ENCODE results near the gene ZFR. TPM values are rescaled to one million over a fixed set of nuclear protein-coding genes. Genes with fewer than 3 reads are reported as not detected.

The ZFR gene
- total and polyA plus RNA-seq, 4 donors, result 17.5 to 44.5 (median 30.8) TPM

DNA sequence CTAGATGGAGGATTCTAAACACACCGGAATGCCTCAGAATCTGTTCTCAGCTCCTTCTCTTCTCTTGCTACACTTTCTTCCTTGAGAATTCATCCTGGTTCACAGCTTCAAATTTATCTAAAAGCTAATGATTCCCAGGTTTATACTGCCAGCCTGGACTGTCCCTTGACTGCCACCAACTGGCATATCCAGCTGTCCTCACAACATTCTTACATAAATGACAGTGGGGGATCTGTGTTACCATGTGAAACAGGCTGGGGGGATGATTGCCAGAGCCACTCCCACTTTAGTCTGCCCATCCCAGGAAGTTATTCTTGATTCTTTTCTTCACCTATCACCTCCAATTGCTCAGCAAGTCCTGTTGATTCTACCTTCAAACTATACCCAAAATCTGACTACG, 27.2 kb upstream of the ZFR start:
- WGBS, result 91% methylated on average over 2 of the region's 2 CpGs
- H3K9ac ChIP-seq (ENCODE audit: low read depth in 1 of 2, low read length in 2 of 2), result no peak overlapping the region
- no peaks in the 10 kb centered on the region for H3K36me3 ChIP-seq (ENCODE audit: control insufficient read depth in 4 of 4, insufficient read depth in 3 of 4, low read depth in 1 of 4, low read length in 3 of 4)
- no peaks in the 10 kb centered on the region for H3K9me3 ChIP-seq (ENCODE audit: control insufficient read depth in 4 of 4, low read length in 3 of 4)
- TF ChIP-seq, protein P1, sequence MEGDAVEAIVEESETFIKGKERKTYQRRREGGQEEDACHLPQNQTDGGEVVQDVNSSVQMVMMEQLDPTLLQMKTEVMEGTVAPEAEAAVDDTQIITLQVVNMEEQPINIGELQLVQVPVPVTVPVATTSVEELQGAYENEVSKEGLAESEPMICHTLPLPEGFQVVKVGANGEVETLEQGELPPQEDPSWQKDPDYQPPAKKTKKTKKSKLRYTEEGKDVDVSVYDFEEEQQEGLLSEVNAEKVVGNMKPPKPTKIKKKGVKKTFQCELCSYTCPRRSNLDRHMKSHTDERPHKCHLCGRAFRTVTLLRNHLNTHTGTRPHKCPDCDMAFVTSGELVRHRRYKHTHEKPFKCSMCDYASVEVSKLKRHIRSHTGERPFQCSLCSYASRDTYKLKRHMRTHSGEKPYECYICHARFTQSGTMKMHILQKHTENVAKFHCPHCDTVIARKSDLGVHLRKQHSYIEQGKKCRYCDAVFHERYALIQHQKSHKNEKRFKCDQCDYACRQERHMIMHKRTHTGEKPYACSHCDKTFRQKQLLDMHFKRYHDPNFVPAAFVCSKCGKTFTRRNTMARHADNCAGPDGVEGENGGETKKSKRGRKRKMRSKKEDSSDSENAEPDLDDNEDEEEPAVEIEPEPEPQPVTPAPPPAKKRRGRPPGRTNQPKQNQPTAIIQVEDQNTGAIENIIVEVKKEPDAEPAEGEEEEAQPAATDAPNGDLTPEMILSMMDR (IDR thresholded peaks at IDR 0.05; ENCODE audit: low read depth, low read length, missing input control), result peak; percentile 10
- no peak for TF ChIP-seq GABPA (IDR thresholded peaks at IDR 0.05 in 1 of 2, conservative IDR thresholded peaks at IDR 0.05 in 1 of 2)
- peak; percentile 74 to 76 for TF ChIP-seq RAD21 (IDR thresholded peaks at IDR 0.05)
- H3K4me3 ChIP-seq (ENCODE audit: low read depth in 1 of 3, low read length in 3 of 3), result no peak overlapping the region
- H3K27me3 ChIP-seq (ENCODE audit: control insufficient read depth in 4 of 4, insufficient read depth in 4 of 4, low read length in 3 of 4), result no peaks in the 10 kb centered on the region
- no peak overlapping the region for H3K27ac ChIP-seq (ENCODE audit: low read depth in 1 of 2, low read length in 2 of 2)
- no peak for DNase-seq (ENCODE audit: low spot score)
- no peaks in the 10 kb centered on the region for H3K4me1 ChIP-seq (ENCODE audit: control insufficient read depth in 4 of 4, insufficient read depth in 4 of 4, low read length in 3 of 4)

DNA sequence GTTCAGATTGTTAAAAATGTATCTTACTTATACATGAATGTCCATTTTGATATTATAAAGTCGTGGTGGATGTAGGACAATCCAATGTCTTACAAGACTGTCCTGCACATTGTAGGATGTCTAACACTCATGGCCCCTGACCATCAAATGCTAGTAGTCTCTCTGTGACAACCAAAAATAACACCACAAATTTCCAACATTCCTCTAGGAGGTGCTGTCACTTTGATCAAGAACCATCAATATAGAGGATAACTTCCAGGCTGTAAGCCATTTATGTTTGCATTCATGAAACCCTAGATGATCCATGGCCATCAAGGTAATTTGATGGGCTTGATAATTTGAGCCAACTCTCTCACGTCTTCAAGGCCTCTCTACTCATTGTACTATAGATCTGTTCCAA, 20.5 kb upstream of the ZFR start:
- TF ChIP-seq FOXA1 (IDR thresholded peaks at IDR 0.05) (no peak), EGR1 (IDR thresholded peaks at IDR 0.05; ENCODE audit: low read depth in 2 of 2) (no peak), HNF4G (IDR thresholded peaks at IDR 0.05) (no peak), RAD21 (IDR thresholded peaks at IDR 0.05) (no peak), TAF1 (conservative IDR thresholded peaks at IDR 0.05) (no peak), GABPA (IDR thresholded peaks at IDR 0.05 in 1 of 2, conservative IDR thresholded peaks at IDR 0.05 in 1 of 2) (no peak), FOXA2 (IDR thresholded peaks at IDR 0.05) (no peak), SP1 (IDR thresholded peaks at IDR 0.05) (no peak), HNF4A (conservative IDR thresholded peaks at IDR 0.05) (no peak)
- TF ChIP-seq, protein P2, sequence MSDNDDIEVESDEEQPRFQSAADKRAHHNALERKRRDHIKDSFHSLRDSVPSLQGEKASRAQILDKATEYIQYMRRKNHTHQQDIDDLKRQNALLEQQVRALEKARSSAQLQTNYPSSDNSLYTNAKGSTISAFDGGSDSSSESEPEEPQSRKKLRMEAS (IDR thresholded peaks at IDR 0.05), result no peak
- TF ChIP-seq, protein P3, sequence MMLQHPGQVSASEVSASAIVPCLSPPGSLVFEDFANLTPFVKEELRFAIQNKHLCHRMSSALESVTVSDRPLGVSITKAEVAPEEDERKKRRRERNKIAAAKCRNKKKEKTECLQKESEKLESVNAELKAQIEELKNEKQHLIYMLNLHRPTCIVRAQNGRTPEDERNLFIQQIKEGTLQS (IDR thresholded peaks at IDR 0.05), result no peak
- TF ChIP-seq, protein P4, sequence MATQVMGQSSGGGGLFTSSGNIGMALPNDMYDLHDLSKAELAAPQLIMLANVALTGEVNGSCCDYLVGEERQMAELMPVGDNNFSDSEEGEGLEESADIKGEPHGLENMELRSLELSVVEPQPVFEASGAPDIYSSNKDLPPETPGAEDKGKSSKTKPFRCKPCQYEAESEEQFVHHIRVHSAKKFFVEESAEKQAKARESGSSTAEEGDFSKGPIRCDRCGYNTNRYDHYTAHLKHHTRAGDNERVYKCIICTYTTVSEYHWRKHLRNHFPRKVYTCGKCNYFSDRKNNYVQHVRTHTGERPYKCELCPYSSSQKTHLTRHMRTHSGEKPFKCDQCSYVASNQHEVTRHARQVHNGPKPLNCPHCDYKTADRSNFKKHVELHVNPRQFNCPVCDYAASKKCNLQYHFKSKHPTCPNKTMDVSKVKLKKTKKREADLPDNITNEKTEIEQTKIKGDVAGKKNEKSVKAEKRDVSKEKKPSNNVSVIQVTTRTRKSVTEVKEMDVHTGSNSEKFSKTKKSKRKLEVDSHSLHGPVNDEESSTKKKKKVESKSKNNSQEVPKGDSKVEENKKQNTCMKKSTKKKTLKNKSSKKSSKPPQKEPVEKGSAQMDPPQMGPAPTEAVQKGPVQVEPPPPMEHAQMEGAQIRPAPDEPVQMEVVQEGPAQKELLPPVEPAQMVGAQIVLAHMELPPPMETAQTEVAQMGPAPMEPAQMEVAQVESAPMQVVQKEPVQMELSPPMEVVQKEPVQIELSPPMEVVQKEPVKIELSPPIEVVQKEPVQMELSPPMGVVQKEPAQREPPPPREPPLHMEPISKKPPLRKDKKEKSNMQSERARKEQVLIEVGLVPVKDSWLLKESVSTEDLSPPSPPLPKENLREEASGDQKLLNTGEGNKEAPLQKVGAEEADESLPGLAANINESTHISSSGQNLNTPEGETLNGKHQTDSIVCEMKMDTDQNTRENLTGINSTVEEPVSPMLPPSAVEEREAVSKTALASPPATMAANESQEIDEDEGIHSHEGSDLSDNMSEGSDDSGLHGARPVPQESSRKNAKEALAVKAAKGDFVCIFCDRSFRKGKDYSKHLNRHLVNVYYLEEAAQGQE (IDR thresholded peaks at IDR 0.05), result no peak
- TF ChIP-seq, protein P5, sequence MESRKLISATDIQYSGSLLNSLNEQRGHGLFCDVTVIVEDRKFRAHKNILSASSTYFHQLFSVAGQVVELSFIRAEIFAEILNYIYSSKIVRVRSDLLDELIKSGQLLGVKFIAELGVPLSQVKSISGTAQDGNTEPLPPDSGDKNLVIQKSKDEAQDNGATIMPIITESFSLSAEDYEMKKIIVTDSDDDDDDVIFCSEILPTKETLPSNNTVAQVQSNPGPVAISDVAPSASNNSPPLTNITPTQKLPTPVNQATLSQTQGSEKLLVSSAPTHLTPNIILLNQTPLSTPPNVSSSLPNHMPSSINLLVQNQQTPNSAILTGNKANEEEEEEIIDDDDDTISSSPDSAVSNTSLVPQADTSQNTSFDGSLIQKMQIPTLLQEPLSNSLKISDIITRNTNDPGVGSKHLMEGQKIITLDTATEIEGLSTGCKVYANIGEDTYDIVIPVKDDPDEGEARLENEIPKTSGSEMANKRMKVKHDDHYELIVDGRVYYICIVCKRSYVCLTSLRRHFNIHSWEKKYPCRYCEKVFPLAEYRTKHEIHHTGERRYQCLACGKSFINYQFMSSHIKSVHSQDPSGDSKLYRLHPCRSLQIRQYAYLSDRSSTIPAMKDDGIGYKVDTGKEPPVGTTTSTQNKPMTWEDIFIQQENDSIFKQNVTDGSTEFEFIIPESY (IDR thresholded peaks at IDR 0.05), result no peak
- TF ChIP-seq, protein P1 (IDR thresholded peaks at IDR 0.05; ENCODE audit: low read depth, low read length, missing input control), result no peak
- Histone ChIP-seq H3K36me3 (ENCODE audit: control insufficient read depth in 4 of 4, insufficient read depth in 3 of 4, low read depth in 1 of 4, low read length in 3 of 4) (no peaks in the 10 kb centered on the region), H3K4me3 (ENCODE audit: low read depth in 1 of 3, low read length in 3 of 3) (no peak overlapping the region), H3K9me3 (ENCODE audit: control insufficient read depth in 4 of 4, low read length in 3 of 4) (no peaks in the 10 kb centered on the region), H3K27ac (ENCODE audit: low read depth in 1 of 2, low read length in 2 of 2) (no peak overlapping the region), H3K9ac (ENCODE audit: low read depth in 1 of 2, low read length in 2 of 2) (no peak overlapping the region), H3K27me3 (ENCODE audit: control insufficient read depth in 4 of 4, insufficient read depth in 4 of 4, low read length in 3 of 4) (no peaks in the 10 kb centered on the region), H3K4me1 (ENCODE audit: control insufficient read depth in 4 of 4, insufficient read depth in 4 of 4, low read length in 3 of 4) (no peaks in the 10 kb centered on the region)
- 88% methylated on average over 2 of the region's 2 CpGs for WGBS
- DNase-seq (ENCODE audit: low spot score), result no peak
